Dermis blood vessel endothelial cell (primary cell): ENCODE results near the gene HYCC2. TPM values are rescaled to one million over a fixed set of nuclear protein-coding genes. Genes with fewer than 3 reads are reported as not detected.
"Not testable (repeated sequence)": the region's sequence is repeated elsewhere in the genome, so short reads cannot be mapped to it uniquely, and the experiment has no call there.

Experiments
- DNase-seq: peaks from one replicate; pipeline ENCODE4 v3.0.0; 2010
- total RNA-seq: library from RNA; depleted of rRNA; stranded (reverse); fragments of >200 nt; gene quantifications from 2 replicates; pipeline ENCODE4 v1.2.3, GENCODE V29; 2014

The HYCC2 gene
- total RNA-seq, 1 donor from 2014 or later: 13.6 TPM

DNA sequence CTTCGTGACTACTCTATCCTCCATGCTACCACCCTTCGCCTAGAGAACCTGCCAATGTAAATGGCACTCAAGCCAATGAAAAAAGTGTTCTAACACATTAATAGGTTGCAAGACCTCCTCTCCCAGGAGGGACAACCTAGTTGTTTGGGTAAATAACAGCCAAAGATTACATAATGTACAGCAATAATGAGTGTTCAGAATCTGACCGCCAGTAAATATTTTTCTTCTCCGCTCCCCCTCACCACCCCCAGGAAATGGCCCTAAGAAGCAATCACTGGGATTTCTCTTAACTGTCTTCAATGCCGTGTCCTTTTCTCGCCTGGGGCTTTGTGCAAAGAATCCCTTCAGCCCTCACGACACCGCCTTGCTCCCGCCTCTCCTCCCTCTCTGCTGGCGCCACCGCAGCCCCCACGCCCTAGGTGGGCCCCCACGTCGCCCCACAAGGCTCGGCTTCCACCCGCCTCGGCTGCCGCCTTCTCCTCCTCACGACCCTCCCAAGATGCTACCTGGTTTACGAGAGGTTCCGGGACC, 458 bp downstream of the HYCC2 start:
- peak; percentile 26 for DNase-seq

DNA sequence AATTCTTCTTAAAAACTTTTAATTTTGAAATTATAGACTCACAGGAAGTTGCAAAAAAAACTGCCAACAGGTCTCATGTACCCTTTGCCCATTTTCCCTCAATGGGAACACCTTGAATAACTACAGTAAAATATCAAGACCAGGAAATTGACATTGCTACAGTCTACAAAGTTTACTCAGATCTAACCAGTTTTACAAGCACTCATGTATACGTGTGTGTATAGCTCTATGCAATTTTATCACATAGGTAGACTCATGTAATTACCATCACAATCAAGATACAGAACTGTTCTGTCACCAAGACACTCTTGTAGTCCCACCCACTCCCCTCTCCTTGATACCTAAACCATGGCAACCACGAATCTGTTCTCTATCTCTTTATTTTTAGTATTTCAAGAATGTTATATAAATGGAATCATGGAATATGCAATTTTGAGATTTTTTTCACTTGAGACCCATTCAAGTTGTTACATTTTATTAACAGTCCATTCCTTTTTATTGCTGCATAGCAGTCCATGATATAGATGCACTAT, 6.6 kb downstream of the HYCC2 start:
- DNase-seq: no peak

DNA sequence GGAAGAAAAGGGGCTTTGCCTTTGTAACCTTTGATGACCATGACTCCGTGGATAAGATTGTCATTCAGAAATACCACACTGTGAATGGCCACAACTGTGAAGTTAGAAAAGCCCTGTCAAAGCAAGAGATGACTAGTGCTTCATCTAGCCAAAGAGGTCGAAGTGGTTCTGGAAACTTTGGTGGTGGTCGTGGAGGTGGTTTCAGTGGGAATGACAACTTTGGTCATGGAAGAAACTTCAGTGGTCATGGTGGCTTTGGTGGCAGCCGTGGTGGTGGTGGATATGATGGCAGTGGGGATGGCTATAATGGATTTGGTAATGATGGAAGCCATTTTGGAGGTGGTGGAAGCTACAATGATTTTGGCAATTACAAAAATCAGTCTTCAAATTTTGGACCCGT, 8.0 kb downstream of the HYCC2 start:
- not testable (repeated sequence) for DNase-seq

DNA sequence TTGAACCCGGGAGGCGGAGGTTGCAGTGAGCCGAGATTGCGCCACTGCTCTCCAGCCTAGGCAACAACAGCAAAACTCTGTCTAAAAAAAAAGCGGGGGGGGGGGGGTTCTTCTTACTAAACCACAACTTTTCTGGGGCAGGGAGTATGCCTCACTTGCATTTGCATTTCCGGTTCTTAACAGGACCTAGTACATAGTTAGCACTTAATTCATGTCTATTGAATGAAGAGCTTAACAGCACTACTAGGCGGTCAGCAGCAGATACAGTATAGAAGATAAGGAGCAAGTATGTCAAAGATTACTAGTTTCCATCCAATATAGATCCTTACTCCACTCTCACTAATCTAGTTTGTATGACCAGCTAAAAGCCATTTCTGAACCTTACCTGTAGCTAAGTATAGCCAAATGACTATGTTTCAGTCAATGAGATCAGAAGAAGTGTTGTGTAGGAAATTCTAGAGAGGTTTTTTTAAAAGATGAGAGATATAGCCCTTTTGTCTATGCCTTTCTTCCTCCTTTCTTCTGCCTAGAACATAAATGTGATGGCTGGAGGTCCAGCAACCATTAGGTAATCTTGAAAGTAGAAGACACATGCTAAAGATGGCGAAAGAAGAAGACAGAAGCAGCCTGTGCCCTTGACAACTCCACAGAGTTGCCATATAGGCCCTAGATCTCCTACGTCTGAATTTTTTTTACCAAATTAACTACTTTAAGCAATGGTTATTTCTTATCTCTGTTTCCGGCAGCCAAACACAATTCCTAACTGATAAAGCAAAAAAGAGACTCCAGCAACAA, 11.3 kb downstream of the HYCC2 start:
- DNase-seq: no peak

DNA sequence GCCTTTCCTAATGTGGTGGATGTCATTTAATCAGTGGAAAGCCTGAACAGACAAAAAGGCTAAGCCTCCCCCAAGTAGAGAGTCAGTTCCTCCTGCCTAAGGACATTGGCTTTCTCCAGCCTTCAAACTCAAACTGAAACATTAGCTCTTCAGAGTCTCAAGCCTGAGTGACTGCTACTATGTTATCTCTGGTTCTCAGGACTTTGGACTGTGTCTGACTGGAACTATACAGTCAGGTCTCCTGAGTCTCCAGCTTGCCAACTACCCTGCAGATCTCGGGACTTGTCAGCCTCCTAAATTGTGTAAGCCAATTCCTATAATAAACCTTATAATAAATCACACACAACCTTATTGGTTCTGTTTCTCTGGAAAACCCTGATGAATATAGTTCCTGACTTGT, 12.6 kb downstream of the HYCC2 start:
- DNase-seq: no peak

DNA sequence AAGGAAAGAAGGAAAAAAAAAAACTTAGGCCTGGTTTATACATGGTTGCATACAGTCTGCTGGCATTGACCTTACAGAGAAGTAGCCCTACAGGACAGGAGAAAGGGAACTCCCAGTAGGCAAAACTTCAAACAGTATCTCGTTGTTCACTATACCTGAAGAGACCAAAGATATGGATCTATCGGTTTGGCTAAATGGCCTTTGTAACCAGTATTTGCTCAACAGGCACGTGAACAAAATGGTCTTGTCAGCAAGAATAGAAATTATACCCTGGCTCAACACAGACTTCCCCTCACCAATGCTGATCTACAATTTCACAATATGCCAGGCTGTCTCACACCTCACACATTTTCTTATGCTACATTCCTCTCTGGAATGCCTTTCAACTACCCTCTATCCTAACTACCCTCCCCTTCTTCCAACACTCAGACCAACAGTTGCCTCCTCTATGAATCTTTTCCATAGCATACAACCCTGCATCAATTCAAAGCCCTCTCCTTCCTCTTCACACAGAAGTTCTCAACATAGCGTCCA, 13.7 kb downstream of the HYCC2 start:
- DNase-seq: no peak

DNA sequence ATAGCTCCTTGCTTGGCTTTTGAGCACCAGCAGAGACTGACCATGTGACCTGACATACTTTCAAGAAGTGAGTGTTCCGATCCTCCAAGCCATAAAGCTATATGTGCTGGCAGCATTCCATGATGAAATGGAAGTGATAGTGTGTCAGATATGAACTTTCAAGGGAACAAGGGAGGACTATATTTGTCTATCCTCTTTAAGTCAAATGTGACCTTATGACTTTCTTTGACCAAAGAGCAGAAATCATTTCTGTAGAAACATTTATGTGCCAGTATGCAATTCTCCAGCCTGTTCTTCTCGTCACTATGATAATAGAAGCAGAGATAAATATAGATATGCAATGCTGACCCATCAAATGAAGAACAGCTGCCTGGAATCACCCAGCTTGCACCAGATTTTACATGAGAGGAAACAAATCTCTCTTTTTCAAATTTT, 14.4 kb downstream of the HYCC2 start:
- DNase-seq: no peak

DNA sequence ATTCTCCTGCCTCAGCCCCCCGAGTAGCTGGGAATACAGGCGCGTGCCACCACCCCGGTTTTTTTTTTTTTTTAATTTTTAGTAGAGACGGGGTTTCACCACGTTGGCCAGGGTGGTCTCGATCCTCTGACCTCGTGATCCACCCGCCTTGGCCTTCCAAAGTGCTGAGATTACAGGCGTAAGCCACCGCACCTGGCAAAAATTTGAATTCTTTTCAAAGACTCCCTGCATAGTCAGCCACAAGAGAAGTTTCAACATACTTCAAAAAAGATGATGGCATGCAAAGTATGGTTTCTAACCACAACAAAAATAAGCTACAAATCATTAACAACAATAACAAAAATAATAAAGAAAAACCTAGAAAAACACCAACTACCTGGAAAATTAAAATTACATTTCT, 22.0 kb downstream of the HYCC2 start:
- no peak for DNase-seq

DNA sequence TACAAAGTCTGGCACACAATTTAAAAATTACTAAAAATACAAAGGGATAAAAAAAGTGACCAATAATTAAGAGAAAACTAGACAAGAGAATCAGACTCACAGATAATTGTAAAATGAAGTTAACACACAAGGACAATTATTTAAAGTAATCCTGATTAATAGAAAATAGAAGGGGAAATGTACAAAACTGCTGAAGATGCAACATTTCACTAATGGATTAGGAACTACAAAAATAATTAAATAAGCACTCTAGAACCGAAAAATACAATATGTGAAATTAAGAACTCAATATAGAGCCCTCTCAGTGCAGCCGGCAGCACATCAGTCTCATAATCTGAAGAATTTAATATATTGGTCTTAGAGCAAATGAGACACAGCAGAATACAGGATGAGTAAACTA, 24.6 kb downstream of the HYCC2 start:
- DNase-seq: no peak

DNA sequence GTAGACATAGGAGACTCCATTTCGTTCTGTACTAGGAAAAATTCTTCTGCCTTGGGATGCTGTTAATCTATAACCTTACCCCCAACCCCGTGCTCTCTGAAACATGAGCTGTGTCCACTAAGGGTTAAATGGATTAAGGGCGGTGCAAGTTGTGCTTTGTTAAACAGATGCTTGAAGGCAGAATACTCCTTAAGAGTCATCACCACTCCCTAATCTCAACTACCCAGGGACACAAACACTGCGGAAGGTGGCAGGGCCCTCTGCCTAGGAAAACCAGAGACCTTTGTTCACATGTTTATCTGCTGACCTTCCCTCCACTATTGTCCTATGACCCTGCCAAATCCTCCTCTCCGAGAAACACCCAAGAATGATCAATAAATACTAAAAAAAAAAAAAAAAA, 28.4 kb downstream of the HYCC2 start:
- DNase-seq: not testable (repeated sequence)

DNA sequence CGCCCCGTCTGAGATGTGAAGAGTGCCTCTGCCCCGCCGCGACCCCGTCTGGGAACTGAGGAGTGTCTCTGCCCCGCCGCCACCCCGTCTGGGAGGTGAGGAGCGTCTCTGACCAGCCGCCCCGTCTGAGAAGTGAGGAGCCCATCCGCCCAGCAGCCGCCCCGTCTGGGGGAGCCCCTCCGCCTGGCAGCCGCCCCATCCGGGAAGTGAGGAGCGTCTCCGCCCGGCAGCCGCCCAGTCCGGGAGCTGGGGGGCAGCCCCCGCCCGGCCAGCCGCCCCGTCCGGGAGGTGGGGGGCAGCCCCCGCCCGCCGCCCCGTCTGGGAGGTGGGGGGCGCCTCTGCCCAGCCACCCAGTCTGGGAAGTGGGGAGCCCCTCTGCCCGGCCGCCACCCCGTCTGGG, 29.0 kb downstream of the HYCC2 start:
- DNase-seq: not testable (repeated sequence)

DNA sequence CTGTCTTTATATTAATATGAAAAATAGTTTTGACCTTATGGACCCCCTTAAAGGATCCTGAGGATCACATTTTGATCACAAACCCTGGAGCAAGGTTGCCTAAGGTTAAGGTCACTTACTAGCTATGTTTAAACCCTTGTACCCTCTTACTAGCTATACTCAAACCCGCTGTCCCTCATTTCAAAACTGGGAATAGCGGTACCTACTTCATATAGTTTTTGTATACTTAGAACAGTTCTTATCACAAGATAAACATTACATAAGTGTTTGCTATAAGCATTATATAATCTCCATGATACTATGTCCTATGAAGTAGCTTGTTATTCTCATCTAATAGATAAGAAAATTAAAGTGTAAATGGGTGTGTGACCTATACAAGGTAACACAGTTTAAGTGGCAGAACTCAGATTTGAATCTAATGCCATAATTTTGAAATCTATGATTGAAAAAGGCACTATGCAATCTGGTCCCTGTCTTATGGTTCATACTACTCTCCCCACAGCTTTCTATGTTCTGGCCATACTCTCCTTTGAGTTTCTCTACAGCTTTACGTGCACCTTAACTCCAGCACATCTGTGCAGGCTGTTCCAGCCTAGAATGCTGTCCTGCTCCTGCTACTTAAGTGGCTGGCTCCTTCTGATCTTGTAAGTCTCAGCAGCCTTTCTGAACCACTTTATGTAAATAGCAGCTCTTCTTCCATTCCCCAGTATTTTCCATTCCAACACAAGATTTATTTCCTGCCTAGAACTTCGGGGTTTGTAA, 30.4 kb downstream of the HYCC2 start:
- DNase-seq: no peak

DNA sequence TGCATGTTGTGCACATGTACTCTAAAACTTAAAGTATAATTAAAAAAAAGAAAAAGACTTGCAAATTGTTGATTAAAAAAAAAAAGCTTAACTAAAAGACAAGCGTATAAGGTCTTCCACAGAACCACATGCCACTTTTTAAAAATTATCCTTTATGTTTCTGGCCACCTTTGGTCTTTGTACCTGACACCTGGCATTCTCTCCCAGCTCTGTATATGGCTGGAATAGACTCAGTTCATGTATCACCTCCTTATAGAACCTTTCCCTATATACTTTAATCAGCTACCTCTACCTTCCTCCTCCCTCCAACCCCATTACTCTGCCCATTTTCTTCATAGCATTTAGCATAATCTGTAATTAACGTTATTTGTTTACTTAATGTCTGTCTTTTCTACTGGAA, 32.6 kb downstream of the HYCC2 start:
- no peak for DNase-seq

DNA sequence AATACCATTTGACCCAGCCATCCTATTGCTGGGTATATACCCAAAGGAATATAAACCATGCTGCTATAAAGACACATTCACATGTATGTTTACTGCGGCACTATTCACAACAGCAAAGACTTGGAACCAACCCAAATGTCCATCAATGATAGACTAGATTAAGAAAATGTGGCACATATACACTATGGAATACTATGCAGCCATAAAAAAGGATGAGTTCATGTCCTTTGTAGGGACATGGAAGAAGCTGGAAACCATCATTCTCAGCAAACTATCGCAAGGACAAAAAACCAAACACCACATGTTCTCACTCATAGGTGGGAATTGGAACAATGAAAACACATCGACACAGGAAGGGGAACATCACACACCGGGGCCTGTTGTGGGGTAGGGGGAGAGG, 33.1 kb downstream of the HYCC2 start:
- not testable (repeated sequence) for DNase-seq

DNA sequence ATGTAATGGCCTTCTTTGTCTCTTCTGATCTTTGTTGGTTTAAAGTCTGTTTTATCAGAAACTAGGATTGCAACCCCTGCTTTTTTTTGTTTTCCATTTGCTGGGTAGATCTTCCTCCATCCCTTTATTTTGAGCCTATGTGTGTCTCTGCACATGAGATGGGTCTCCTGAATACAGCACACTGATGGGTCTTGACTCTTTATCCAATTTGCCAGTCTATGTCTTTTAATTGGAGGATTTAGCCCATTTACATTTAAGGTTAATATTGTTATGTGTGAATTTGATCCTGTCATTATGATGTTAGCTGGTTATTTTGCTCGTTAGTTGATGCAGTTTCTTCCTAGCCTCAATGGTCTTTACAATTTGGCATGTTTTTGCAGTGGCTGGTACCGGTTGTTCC, 37.1 kb downstream of the HYCC2 start:
- not testable (repeated sequence) for DNase-seq

DNA sequence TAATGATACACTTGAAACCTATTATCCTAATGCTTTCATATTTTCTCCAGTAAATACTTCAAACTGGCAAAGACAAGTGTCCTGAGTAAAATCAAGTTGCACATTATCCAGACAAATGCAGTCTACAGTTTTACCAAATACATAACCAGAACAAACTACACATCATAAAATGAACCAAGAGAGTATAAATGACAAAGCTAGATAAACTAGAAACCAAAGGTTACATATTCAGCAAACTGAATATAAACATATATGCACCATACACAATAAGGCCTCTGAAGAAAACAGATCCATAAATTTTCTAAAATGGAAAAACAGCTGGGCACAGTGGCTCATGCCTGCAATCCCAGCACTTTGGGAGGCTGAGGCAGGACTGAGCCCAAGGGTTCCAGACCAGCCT, 47.0 kb downstream of the HYCC2 start:
- no peak for DNase-seq

DNA sequence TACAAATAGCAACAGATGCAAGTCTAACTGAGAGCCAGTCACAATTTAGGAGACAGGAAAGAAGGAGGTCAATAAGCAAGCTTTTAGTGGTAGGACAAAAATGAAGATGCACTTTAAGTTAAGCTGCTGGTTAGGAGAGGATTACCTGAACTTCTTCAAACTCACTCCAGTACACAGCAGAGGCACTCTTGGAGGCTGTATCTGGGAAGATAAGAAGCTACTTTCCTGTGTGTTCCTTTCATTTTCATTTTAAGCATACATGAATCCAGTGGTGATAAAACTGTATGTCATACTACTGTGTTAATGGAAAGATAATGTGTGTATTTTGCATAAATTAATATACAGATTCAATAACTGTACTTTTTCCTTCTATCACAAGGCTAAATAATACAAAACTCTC, 49.6 kb downstream of the HYCC2 start:
- no peak for DNase-seq

Other genes starting within 250 kb of the HYCC2 start
- gene CLK1, start 207.0 kb downstream of the HYCC2 start, total RNA-seq: 75.5 and 84.7 TPM in 2 replicates
- 18.9 and 20.6 TPM in 2 replicates for gene PPIL3, start 182.6 kb downstream of the HYCC2 start, total RNA-seq
- 10.9 and 17.5 TPM in 2 replicates for gene NIF3L1, start 182.3 kb downstream of the HYCC2 start, total RNA-seq
- gene ORC2, start 108.0 kb downstream of the HYCC2 start, total RNA-seq: 19.7 and 25.5 TPM in 2 replicates
- gene NDUFB3, start 330 bp upstream of the HYCC2 start, total RNA-seq: 82.0 and 92.2 TPM in 2 replicates
- 174 and 316 TPM in 2 replicates for gene CFLAR, start 44.5 kb upstream of the HYCC2 start, total RNA-seq
- gene CASP10, start 111.5 kb upstream of the HYCC2 start, total RNA-seq: 68.7 and 94.8 TPM in 2 replicates
- 14.8 and 16.5 TPM in 2 replicates for gene CASP8, start 188.9 kb upstream of the HYCC2 start, total RNA-seq